Right lobe of liver (tissue), 4 donors: ENCODE results near the gene SNCAIP.

Source experiments
- POLR2A ChIP-seq: fragments of 450-650 bp; IDR thresholded peaks from one replicate; pipeline ENCODE4 v1.6.1; 2017; ENCODE audit warnings: antibody characterized with exemption, mild to moderate bottlenecking
- TF ChIP-seq, protein P1 (sequence below), 4 donors: fragments of 200-600 bp in 3 of 4; fragments of 450-650 bp in 1 of 4; IDR thresholded peaks; one replicate each; pipeline versions ENCODE4 v1.5.1 to v1.8.0; 2016 to 2022; ENCODE audit warnings: antibody characterized with exemption in 4 of 4, mild to moderate bottlenecking in 2 of 4
- donor health status: DM: no; HTN: no; CAD: no.
- donor health status: DM: no; HTN: no; CAD: no.
- donor health status: DM: no; HTN: yes; CAD: no.

DNA sequence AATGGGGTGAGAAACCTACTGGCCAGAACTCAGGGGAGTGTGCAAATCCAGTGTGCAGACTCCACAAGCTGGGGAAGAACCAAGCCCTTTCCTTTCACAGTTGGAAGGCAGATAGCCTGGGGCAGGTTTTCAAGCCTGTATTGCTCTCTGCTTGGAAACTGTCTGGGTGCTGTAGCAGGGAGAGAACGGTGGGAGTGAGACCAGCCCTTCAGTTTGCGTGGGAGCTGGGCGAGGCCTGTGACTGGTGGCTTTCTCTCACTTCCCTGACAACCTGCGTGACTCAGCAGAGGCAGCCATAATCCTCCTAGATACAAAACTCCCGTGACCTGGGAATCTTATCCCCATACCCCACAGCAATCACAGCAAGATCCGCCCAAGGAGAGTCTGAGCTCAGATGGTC, 44.9 kb upstream of the SNCAIP start:
- TF ChIP-seq, protein P1, sequence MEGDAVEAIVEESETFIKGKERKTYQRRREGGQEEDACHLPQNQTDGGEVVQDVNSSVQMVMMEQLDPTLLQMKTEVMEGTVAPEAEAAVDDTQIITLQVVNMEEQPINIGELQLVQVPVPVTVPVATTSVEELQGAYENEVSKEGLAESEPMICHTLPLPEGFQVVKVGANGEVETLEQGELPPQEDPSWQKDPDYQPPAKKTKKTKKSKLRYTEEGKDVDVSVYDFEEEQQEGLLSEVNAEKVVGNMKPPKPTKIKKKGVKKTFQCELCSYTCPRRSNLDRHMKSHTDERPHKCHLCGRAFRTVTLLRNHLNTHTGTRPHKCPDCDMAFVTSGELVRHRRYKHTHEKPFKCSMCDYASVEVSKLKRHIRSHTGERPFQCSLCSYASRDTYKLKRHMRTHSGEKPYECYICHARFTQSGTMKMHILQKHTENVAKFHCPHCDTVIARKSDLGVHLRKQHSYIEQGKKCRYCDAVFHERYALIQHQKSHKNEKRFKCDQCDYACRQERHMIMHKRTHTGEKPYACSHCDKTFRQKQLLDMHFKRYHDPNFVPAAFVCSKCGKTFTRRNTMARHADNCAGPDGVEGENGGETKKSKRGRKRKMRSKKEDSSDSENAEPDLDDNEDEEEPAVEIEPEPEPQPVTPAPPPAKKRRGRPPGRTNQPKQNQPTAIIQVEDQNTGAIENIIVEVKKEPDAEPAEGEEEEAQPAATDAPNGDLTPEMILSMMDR (IDR thresholded peaks at IDR 0.05): no peak
- no peak for TF ChIP-seq POLR2A
